GM18508 (cell line): Measurements from ENCODE around the gene ALX4.

Experiments used
- ATAC-seq: cut with Tn5 transposase; IDR thresholded peaks from one replicate; pipeline ENCODE4 v1.9.1; 2021; ENCODE audit warnings: moderate number of reproducible peaks; ENCODE audit not compliant: insufficient read depth, unreplicated experiment

ALX4 gene

GRCh38 chr11:44255406-44256071, 54.4 kb downstream of the ALX4 start:
- no peak for ATAC-seq

- ATAC-seq: no peak
Measured at GRCh38 chr11:44252999-44253602, 56.8 kb downstream of the ALX4 start.

GRCh38 chr11:44250421-44250820, 59.5 kb downstream of the ALX4 start:
- no peak for ATAC-seq

GRCh38 chr11:44248109-44248508, 61.8 kb downstream of the ALX4 start:
- no peak for ATAC-seq

- ATAC-seq: no peak
Measured at GRCh38 chr11:44247508-44247907, 62.4 kb downstream of the ALX4 start.

- ATAC-seq: no peak
Measured at GRCh38 chr11:44246726-44247125, 63.2 kb downstream of the ALX4 start.

GRCh38 chr11:44244639-44245310, 65.2 kb downstream of the ALX4 start:
- ATAC-seq: no peak

- ATAC-seq: no peak
Measured at GRCh38 chr11:44243595-44244343, 66.2 kb downstream of the ALX4 start.

- no peak for ATAC-seq
Measured at GRCh38 chr11:44243086-44243485, 66.9 kb downstream of the ALX4 start.

GRCh38 chr11:44241851-44242250, 68.1 kb downstream of the ALX4 start:
- no peak for ATAC-seq

GRCh38 chr11:44237156-44237555, 72.8 kb downstream of the ALX4 start:
- ATAC-seq: no peak

GRCh38 chr11:44236296-44236695, 73.6 kb downstream of the ALX4 start:
- ATAC-seq: no peak

GRCh38 chr11:44235765-44236201, 74.2 kb downstream of the ALX4 start:
- no peak for ATAC-seq

- no peak for ATAC-seq
Measured at GRCh38 chr11:44229624-44230023, 80.3 kb downstream of the ALX4 start.

GRCh38 chr11:44229098-44229497, 80.8 kb downstream of the ALX4 start:
- ATAC-seq: no peak

- ATAC-seq: no peak
Measured at GRCh38 chr11:44228379-44228778, 81.6 kb downstream of the ALX4 start.

GRCh38 chr11:44226945-44227344, 83.0 kb downstream of the ALX4 start:
- ATAC-seq: no peak

- no peak for ATAC-seq
Measured at GRCh38 chr11:44226490-44226889, 83.4 kb downstream of the ALX4 start.

GRCh38 chr11:44224867-44225501, 85.0 kb downstream of the ALX4 start:
- ATAC-seq: no peak

- no peak for ATAC-seq
Measured at GRCh38 chr11:44223238-44223637, 86.7 kb downstream of the ALX4 start.
